GM20000 (cell line): ENCODE results near the gene LDAH.
A peak's percentile ranks its signal among the peaks of the same experiment; 100 is the strongest.

ENCODE experiments used
- DNase-seq: peaks from one replicate; pipeline ENCODE4 v3.0.0; 2012; ENCODE audit warnings: low spot score
- CTCF ChIP-seq: IDR thresholded peaks from 2 replicates; pipeline ENCODE4 v1.5.1; 2012; ENCODE audit warnings: mild to moderate bottlenecking, control low read depth; ENCODE audit errors: extremely low read depth, missing control alignments

The LDAH gene

GRCh38 chr2:20738772-20739171 is 84.1 kb downstream of the LDAH start:
- no peak for TF ChIP-seq CTCF
- no peak for DNase-seq

- no peak for TF ChIP-seq CTCF
- DNase-seq, result peak; percentile 25
These were observed 85.4 kb downstream of the LDAH start for GRCh38 chr2:20737505-20737904.

- no peak for DNase-seq
These were observed 94.7 kb downstream of the LDAH start for GRCh38 chr2:20728114-20728758.

GRCh38 chr2:20726913-20727312 is 96.0 kb downstream of the LDAH start:
- TF ChIP-seq CTCF, result no peak
- DNase-seq, result no peak

More at GRCh38 chr2:20728114-20728758, 94.7 kb downstream of the LDAH start:
- no peak for TF ChIP-seq CTCF

GRCh38 chr2:20725782-20726181 is 97.1 kb downstream of the LDAH start:
- no peak for TF ChIP-seq CTCF
- DNase-seq, result no peak

- DNase-seq, result no peak
- TF ChIP-seq CTCF, result no peak
These were observed 98.3 kb downstream of the LDAH start for GRCh38 chr2:20724500-20725053.

GRCh38 chr2:20723543-20723942 is 99.4 kb downstream of the LDAH start:
- no peak for TF ChIP-seq CTCF

More at GRCh38 chr2:20723543-20723942, 99.4 kb downstream of the LDAH start:
- DNase-seq, result no peak
